Adrenal gland (tissue), 5 donors: Measurements from ENCODE around the gene CISH.

Source experiments
- CTCF ChIP-seq, 6 experiments: fragments of 450-650 bp in 4 of 6; fragments of 200-600 bp in 2 of 6; sonication (generic) in 1 of 6; IDR thresholded peaks; 1 replicate in 5 of 6; 2 replicates in 1 of 6; pipeline versions ENCODE4 v1.5.1 to v1.8.0; 2016 to 2021; ENCODE audit warnings: antibody characterized with exemption in 6 of 6, mild to moderate bottlenecking in 2 of 6, moderate library complexity in 1 of 6
- POLR2A ChIP-seq, 2 donors: fragments of 450-650 bp; IDR thresholded peaks; one replicate each; pipeline ENCODE4 v1.6.1; 2017; ENCODE audit warnings: antibody characterized with exemption in 2 of 2, mild to moderate bottlenecking in 2 of 2, moderate library complexity in 1 of 2
- donor health status: DM: no; HTN: no; CAD: no.

- TF ChIP-seq CTCF (IDR thresholded peaks at IDR 0.05) = no peak
- TF ChIP-seq POLR2A (IDR thresholded peaks at IDR 0.05) = no peak
These were observed 25.4 kb downstream of the CISH start for GRCh38 chr3:50585919-50586762.
